HG02759 (cell line): ENCODE data around the gene HTRA3.

ENCODE experiments used
- ATAC-seq: cut with Tn5 transposase; IDR thresholded peaks from one replicate; pipeline ENCODE4 v1.9.1; 2021; ENCODE audit warnings: mild to moderate bottlenecking, moderate library complexity; ENCODE audit not compliant: unreplicated experiment

The HTRA3 gene

DNA sequence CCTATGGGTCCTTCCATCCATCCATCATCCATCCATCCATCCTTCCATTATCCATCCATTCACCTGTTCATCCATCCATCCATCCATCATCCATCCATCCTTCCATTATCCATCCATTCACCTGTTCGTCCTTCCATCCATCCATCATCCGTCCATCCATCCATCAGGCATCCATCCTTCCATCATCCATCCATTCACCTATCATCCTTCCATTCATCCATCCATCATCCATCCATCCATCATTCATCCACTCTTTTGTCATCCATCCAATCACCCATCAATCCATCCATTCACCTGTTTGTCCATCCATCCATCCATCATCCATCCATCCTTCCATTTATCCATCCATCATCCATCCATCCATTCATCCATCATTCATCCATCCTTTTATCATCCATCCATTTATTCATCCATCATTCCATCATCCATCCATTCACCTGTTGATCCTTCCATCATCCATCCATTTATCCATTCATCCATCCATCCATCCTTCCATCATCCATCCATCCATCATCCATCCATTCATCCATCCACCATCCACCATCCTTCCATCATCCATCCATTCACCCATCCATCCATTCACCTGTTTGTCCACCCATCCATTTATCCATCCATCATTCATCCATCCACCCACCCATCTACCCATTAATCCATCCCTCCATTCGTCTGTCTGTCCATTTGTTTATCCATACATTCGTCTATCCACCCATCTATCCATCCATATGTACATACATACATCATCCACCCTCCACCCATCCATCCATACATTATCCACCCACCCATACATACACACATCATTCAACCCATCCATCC is 35.7 kb upstream of the HTRA3 start:
- no peak for ATAC-seq

DNA sequence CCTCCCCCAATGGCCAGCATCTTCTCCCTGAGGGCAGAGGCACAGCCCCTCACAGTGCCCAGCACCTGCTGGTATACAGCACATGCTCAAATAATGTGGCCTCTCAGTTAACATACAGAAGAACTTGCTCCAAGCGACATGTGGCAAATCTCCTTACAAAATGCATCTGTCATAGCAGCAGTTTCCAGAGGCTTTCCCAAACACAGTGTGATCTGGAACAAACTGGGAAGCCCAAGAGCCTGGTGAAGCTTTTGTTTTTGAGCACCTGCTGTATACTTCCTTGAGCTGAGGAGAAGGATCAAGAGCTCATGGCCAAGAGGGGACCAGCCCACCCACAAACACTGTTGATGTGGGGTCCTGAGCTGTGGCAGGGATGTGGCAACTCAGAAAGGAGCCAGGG is 34.8 kb upstream of the HTRA3 start:
- no peak for ATAC-seq

DNA sequence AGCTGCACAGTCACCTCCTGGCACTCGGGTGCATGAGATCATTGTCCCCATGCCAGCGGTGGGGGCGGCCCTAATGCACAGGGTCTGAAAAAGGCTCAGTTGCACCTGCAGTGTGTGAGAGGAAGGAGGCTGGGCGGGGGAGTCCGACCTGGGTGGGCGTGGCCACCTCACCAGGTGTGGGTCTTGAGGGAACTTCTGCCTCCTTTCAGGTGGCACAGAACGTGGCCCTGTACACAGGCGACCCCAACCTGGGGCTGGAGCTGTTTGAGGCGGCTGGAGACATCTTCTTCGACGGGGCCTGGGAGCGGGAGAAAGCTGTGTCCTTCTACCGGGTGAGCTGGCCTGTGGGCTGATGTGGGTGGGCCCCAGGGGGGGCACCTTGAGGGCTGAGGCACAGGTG is 34.3 kb upstream of the HTRA3 start:
- ATAC-seq = no peak

DNA sequence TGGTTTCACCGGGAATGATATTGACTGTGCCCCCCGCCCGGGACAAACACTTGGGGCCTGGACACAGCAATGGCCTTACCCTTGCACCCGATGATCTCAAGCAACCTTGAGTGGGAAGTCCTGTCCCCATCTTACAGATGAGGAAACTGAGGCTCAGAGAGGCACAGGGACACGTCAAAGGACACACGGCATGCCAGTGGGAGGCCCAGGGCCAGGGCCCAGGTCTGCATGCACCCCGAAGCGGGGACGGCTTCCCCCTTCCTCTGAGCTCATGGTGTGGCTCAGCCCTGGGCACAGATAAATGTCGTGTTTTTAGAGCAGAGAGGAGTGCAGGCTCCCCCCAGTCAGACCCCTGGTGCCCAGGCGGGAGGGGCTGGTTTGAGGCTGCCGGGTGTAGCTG is 33.9 kb upstream of the HTRA3 start:
- ATAC-seq = no peak

DNA sequence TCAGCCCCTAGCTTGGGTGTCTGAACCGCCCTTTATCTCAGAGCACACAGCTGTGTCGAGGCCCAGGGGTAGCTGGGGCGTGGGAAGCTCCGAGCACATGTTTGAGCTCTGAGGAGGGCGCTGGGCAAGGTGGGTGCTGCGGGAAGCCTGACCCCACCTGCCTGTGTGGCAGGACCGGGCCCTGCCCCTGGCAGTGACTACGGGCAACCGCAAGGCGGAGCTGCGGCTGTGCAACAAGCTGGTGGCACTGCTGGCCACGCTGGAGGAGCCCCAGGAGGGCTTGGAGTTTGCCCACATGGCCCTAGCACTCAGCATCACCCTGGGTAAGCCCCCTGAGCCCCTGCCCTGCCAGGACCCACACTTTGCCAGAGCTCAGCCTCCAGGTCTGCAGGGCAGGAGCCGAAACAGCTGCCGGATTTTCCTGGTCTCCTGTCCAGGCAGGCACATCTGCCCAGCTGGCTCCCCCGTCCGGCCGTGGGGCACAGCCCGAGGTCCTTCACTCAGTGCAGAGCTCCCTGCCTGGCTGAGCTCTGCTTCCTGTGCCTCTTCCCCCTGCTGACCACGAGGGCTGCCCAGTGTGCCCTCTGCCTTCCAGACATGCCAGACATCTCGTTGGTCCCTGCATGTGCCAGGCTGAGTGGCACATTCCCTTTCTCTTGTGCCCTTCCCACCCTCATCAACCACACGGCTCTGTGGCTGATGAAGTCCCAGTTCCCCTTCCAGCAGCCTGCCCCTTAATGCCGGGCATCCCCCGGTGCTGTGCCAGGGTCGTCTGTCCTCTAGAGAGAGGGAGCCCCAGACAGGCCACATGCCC is 33.2 kb upstream of the HTRA3 start:
- no peak for ATAC-seq

DNA sequence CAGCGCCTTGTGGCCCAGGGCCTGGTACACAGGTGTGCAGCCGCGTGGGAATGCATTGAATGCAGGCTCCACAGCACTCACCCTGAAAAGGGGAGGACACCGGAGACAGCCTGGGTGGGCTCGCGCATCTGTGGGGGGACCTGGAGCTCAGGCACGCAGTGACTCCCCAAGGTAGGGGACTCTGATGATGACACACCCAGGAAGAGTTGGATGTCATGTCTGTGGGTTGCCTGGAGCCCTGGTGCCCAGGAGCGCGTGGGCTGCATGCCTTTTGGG is 32.7 kb upstream of the HTRA3 start:
- ATAC-seq = no peak

DNA sequence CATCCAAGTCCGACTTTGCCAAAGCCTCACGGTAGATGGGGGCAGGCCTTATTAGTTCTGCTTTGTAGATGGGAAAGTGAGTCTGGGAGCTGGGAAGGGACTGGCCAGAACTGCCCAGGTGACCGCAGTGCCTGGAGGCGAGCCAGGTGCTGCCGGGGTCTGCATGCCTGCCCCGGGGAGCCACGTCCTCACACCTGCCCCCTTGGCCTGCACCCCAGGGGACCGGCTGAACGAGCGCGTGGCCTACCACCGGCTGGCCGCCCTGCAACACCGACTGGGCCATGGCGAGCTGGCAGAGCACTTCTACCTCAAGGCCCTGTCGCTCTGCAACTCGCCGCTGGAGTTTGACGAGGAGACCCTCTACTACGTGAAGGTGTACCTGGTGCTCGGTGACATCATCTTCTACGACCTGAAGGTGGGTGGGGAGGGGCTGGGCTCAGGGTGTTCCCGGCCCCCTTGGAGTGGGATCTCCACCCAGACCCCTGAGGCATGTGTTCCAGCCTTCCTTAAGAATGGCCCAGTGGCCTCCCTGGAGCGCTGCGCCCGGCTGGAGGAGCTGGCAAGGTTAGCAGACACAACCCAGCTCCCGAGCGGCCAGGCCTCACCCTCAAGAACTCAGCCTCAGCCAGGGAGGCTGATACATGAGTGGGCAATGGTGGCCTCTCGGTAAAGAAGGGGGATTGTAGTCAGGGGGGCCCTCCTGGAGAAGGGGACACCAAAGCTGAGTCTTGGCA is 32.1 kb upstream of the HTRA3 start:
- ATAC-seq = no peak

DNA sequence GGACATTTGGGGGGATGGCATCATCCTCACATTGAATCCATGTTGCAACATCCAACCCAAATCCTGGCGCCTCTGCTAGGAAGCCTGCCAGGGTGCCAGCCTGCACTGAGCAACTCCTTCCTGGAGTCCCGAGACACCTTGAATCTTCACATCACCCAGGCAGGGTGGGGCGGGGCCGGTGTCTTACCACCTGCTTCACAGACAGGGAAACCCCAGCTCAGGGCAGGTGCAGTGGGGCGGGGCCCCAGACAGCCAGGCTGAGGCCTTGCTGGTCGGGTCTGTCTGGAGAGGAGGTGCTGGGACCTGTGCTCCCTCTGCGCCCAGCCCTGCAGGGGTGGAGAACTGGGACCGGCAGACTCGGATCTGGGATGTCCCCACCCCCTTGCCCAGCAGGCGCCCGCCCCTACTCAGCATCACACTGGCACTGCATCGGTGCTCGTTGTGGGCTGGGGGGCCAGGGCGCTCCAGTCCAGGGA is 31.5 kb upstream of the HTRA3 start:
- ATAC-seq = peak; percentile 39

DNA sequence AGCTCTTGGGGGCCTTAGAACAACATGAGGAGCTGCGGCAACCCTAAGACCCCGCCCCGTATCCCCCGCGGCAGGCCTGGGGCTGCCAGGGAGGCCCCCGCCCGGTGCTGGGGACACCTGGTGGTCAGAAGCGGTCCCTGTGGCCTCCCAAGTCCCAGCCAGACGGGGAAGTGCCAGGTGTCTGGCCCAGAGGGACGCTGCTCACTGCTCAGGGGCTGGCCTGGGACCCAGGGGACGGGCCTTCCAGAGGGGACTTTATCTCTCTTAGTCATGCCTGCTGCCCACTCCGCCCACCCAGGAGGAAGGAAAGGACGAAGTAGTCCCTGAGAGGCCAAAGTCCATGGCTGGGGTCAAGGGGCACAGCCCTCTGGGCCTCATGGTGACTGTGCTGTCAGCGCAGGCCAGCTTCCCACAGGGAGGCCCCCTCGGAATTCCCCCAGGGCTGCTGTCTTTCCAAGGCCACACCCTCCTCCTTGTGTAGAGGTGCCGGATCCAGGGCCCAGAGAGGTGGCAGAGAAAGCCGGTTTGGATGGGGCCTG is 31.0 kb upstream of the HTRA3 start:
- ATAC-seq = peak; percentile 35

DNA sequence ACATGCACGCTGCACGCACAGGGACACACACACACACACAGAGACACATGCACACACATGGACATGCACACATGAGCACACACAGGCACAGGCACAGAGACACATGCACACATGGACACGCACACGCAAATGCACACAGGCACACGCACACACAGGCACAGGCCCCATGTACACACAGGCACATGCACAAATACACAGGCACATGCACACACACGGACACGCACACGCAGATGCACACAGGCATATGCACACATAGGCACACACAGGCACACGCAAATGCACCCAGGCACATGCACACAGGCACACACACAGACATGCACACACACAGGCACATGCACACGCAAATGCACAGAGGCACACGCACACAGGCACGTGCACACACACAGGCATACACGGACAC is 30.3 kb upstream of the HTRA3 start:
- no peak for ATAC-seq

DNA sequence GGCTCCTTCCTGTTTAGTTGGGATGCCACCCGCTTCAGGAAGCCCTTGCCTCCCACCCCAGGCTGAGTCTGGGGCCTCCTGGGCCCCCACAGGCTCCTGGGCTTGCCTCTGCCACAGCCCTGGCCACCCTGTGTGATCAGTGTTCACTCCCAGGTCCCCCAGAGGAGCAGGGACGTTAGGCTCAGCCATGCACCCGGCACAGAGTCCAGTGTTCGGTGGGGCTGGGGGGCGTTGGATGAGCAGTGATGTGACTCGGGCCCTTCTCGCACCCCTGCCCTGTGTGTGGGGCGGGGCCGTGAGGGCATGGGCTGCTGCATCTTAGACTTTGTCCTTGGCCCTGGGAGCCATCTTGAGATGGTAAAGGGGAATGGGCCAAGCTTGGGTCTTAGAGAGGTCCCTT is 29.9 kb upstream of the HTRA3 start:
- no peak for ATAC-seq

DNA sequence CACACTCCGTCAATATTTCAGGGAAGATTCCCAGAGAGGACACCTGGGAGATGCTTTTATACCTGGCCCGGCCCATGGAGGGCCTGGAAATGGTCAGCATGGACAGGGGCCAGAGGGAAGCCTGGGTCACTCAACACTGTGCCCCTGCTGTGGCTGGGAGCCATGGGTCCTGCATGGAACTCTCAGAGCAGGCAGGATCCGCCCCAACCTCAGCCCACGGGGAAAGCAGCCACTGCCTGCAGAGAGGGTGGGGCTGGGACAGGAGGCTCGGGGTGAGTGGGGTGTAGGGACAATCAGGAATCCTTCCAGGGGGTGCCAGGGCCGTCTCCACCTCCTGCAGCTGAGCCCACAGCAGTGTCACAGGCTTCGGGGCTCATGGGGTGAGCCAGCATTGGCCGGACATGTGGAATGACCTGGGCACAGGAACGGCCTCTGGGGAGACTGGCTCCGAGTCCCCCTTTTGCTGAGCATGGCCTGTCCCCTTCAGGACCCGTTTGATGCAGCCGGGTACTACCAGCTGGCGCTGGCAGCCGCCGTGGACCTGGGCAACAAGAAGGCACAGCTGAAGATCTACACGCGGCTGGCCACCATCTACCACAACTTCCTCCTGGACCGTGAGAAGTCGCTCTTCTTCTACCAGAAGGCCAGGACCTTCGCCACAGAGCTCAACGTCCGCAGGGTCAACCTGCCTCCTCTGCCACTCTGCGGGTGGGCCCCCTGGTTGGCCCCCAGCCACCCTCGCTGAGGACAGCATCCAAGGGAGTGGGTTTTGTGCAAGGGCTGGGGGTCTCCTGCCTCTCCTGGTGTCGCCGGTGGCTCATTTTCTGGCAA is 29.1 kb upstream of the HTRA3 start:
- ATAC-seq = no peak

DNA sequence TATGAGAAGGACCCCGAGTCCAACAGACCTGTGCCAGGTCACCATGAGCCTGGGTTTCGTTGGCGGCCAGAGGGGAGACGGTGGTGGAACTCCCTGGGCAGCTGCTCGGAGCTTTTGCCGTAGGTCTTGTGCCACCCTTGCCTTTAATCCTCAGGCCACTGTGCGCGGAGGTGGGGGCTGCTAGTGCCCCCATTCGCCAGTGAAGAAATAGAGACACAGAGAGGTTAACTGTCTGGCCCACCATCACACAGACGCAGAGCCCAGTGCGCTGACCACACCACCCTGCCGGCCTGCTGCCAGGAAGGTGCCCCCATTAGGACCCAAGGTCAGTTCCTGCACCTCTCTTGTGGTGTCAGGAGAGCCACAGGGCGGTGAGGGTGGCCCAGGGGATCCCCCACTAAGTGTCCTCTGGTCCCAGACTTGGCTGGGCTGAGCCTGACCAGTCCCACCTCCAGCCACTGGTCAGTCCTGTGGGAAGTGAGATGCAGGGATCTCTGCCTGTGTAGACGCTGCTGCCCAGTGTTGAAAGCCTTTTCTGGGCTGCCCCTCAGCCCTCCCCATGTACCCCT is 28.3 kb upstream of the HTRA3 start:
- ATAC-seq = no peak

DNA sequence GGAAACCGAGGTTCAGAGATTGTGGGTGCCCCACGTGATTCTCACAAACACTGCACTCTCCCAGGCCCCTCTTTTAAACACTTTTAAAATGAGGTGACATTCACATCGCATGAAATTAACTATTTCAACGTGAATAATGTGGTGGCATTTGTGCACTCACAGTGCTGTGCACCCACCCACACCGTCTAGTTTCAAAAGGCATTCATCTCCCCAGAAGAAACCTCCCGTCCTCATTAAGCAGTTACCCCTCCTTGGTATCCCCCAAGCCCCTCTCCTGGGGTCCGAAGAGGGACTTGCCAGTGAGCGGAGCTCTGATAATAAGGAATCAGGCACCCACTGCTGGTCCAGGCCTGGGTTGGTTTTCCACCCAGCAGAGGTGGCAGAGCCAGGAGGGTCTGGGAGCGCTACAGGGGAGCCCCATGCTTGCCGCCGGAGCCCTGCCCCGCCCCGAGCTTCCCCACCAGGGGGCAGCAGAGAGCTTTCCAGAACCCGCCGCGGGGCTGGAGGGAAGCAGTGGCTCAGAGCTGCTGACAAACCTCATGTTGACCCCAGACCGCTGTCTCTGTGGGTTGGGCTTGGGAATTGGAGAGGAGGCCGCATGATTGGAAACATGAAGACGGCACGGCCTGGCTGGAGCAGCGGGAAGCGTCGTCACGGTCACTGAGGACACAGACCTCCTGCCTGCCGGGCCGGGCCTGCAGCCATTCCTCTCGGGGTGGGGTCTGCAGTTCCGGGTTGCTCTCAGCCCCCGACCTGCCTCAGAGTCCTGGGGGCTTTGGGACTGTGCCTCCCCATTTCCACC is 27.5 kb upstream of the HTRA3 start:
- peak; percentile 76 for ATAC-seq

DNA sequence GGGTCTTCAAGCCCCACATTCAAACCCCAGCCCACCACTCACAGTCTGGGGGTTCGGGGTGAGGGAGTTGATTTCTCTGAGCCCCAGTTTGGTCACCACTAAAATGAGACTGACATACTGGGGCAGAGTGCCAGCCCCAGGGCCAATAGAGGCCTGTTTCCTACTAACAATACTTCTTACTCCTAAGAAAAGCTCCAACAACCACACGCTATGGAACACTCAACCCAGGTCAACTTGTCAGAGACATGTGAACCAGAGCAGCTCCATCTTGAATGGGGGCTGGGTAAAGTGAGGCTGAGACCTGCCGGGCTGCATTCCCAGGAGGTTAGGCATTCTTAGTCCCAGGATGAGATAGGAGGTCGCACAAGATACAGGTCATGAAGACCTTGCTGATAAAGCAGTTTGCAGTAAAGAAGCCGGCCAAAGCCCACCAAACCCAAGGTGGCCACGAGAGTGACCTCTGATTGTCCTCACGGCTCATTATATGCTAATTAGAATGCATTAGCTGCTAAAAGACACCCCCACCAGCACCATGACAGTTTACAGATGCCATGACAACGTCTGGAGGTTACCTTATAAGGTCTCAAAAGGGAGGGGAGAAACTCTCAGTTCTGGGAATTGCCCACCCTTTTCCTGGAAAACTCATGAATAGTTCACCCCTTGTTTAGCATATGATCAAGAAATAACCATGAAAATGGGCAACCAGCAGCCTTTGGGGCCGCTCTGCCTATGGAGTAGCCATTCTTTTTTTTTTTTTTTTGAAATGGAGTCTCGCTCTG is 26.6 kb upstream of the HTRA3 start:
- ATAC-seq = no peak

DNA sequence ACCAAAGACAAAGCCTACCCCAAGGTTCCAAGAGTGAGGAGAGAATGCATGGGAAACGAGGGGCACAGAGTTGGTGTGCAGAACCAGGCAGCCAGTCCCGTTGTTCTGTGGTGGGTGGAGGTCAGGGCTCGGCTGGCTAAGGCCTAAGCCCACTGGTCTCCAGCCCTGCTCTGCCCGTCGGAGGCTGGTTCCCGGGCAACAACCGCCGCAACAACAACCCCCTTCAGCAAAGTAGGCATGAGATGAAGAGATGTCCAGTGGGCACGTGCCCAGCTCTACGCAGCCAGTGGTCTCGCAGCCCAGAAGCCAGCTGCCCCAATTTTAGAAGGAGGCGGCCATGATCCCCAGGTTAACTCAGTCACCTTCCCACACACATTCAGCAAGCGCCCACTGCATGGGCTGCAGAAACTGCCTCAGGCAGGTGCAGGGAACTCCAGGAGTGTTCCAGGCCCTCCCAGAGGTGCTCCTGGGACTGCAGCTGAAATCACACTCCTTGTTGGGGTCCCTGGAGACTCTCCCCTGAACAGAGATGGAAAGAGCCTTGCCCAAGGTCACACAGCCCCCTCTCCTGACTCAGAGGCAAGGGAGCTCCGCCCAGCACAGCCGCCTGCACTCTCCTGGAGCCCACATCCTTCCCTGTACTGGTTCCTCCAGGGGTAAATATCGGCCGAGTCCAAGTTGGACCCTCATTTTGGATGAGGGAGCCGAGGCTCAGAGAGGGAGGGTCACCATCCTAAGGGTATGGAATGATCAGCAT is 25.4 kb upstream of the HTRA3 start:
- ATAC-seq = no peak

DNA sequence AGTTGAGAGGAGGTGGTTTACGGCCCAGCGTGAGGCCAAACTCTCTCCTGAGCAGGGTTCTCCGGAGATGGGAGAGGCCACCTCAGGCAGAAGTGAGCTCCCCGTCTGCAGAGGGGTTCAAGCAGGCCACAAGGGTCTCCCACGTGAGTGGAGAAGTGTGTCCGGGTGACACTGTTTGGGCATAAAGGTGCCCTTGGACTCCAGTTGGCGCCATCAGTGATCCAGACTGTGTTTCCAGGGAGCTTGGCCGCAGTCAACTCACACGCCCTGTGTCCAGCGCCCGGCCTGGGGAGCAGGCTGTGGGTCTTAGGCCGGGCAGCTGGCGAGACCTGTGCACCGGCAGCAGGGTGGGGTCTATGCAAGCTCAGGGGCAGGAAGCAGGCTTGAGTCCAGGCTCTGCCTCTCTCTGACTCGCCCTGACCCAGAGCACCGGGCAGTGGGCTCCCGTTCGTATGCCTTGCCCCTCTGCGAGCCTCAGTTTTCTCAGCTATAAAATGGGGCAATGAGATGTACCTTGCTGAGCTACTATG is 24.6 kb upstream of the HTRA3 start:
- ATAC-seq = no peak
